Dedifferentiated amniotic fluid mesenchymal stem cell (primary cell): ENCODE results near the gene APOL2.
"Not testable (repeated sequence)": the region's sequence is repeated elsewhere in the genome, so short reads cannot be mapped to it uniquely, and the experiment has no call there.

Experiments
- DNase-seq: peaks from one replicate; pipeline ENCODE4 v3.0.0-alpha.2; 2016; ENCODE audit errors: extremely low spot score

The APOL2 gene

GRCh38 chr22:36197514-36198146 lies 41.7 kb downstream of the APOL2 start:
- no peak for DNase-seq

- peak; percentile 39 for DNase-seq
Observed at GRCh38 chr22:36197065-36197440, 42.3 kb downstream of the APOL2 start.

- DNase-seq, result no peak
Observed at GRCh38 chr22:36196254-36197064, 42.9 kb downstream of the APOL2 start.

GRCh38 chr22:36194971-36195370 lies 44.4 kb downstream of the APOL2 start:
- DNase-seq, result peak; percentile 65

GRCh38 chr22:36194385-36194784 lies 44.9 kb downstream of the APOL2 start:
- no peak for DNase-seq

- no peak for DNase-seq
Observed at GRCh38 chr22:36193577-36193976, 45.8 kb downstream of the APOL2 start.

- DNase-seq, result no peak
Observed at GRCh38 chr22:36193171-36193570, 46.2 kb downstream of the APOL2 start.

- no peak for DNase-seq
Observed at GRCh38 chr22:36192542-36192941, 46.8 kb downstream of the APOL2 start.

- DNase-seq, result no peak
Observed at GRCh38 chr22:36191106-36191836, 48.1 kb downstream of the APOL2 start.

GRCh38 chr22:36187862-36188261 lies 51.5 kb downstream of the APOL2 start:
- DNase-seq, result not testable (repeated sequence)

GRCh38 chr22:36185828-36186624 lies 53.3 kb downstream of the APOL2 start:
- DNase-seq, result no peak

- no peak for DNase-seq
Observed at GRCh38 chr22:36184433-36185025, 54.8 kb downstream of the APOL2 start.

- no peak for DNase-seq
Observed at GRCh38 chr22:36183446-36183845, 55.9 kb downstream of the APOL2 start.

- DNase-seq, result no peak
Observed at GRCh38 chr22:36182857-36183256, 56.5 kb downstream of the APOL2 start.

GRCh38 chr22:36182056-36182455 lies 57.3 kb downstream of the APOL2 start:
- no peak for DNase-seq

GRCh38 chr22:36180928-36181327 lies 58.4 kb downstream of the APOL2 start:
- DNase-seq, result no peak

GRCh38 chr22:36180038-36180880 lies 59.1 kb downstream of the APOL2 start:
- DNase-seq, result peak; percentile 42

GRCh38 chr22:36177160-36177559 lies 62.2 kb downstream of the APOL2 start:
- DNase-seq, result no peak
